Measurements from ENCODE around the gene MYADML2. TPM values are rescaled to one million over a fixed set of nuclear protein-coding genes. Genes with fewer than 3 reads are reported as not detected.

MYADML2 gene
- total RNA-seq, 2 donors from 2014 or later = not detected

- H3K27me3 Mint-ChIP-seq = peaks cover 24% of the 10 kb centered on the region
- no peaks in the 10 kb centered on the region for H3K36me3 Mint-ChIP-seq (ENCODE audit: low read depth)
- no peak for DNase-seq
- no peak overlapping the region for H3K27ac Mint-ChIP-seq
- H3K4me1 Mint-ChIP-seq = peaks cover 6% of the 10 kb centered on the region
- no peaks in the 10 kb centered on the region for H3K9me3 ChIP-seq (ENCODE audit: control insufficient read depth, low read length, poor library complexity, severe bottlenecking)
- H3K4me3 Mint-ChIP-seq = no peak overlapping the region
- ATAC-seq = no peak
Measured at GRCh38 chr17:81932333-81932983, 14.6 kb downstream of the MYADML2 start.

- Mint-ChIP-seq H3K4me1 (peaks cover 5% of the 10 kb centered on the region), H3K27ac (no peak overlapping the region), H3K27me3 (peaks cover 24% of the 10 kb centered on the region), H3K36me3 (ENCODE audit: low read depth) (no peaks in the 10 kb centered on the region), H3K4me3 (no peak overlapping the region)
- no peak for DNase-seq
- no peaks in the 10 kb centered on the region for H3K9me3 ChIP-seq (ENCODE audit: control insufficient read depth, low read length, poor library complexity, severe bottlenecking)
- ATAC-seq = no peak
Measured at GRCh38 chr17:81931557-81932332, 15.3 kb downstream of the MYADML2 start.

GRCh38 chr17:81931189-81931556, 15.9 kb downstream of the MYADML2 start:
- Mint-ChIP-seq H3K4me3 (no peak overlapping the region), H3K4me1 (peaks cover 9% of the 10 kb centered on the region), H3K27ac (no peak overlapping the region), H3K27me3 (peaks cover 24% of the 10 kb centered on the region), H3K36me3 (ENCODE audit: low read depth) (no peaks in the 10 kb centered on the region)
- H3K9me3 ChIP-seq (ENCODE audit: control insufficient read depth, low read length, poor library complexity, severe bottlenecking) = no peaks in the 10 kb centered on the region
- ATAC-seq (no peak), DNase-seq (no peak)

GRCh38 chr17:81930142-81931125, 16.6 kb downstream of the MYADML2 start:
- Mint-ChIP-seq H3K36me3 (ENCODE audit: low read depth) (no peaks in the 10 kb centered on the region), H3K27me3 (peaks cover 24% of the 10 kb centered on the region), H3K4me3 (peak overlapping the region; percentile 28), H3K27ac (no peak overlapping the region), H3K4me1 (peaks cover 13% of the 10 kb centered on the region)
- no peaks in the 10 kb centered on the region for H3K9me3 ChIP-seq (ENCODE audit: control insufficient read depth, low read length, poor library complexity, severe bottlenecking)
- DNase-seq = no peak
- ATAC-seq = no peak

- H3K9me3 ChIP-seq (ENCODE audit: control insufficient read depth, low read length, poor library complexity, severe bottlenecking) = no peaks in the 10 kb centered on the region
- DNase-seq (no peak), ATAC-seq (no peak)
- Mint-ChIP-seq H3K27ac (no peak overlapping the region), H3K36me3 (ENCODE audit: low read depth) (no peaks in the 10 kb centered on the region), H3K4me3 (peak overlapping the region; percentile 80), H3K4me1 (peaks cover 13% of the 10 kb centered on the region), H3K27me3 (peaks cover 24% of the 10 kb centered on the region)
Measured at GRCh38 chr17:81929253-81930141, 17.5 kb downstream of the MYADML2 start.

DNA sequence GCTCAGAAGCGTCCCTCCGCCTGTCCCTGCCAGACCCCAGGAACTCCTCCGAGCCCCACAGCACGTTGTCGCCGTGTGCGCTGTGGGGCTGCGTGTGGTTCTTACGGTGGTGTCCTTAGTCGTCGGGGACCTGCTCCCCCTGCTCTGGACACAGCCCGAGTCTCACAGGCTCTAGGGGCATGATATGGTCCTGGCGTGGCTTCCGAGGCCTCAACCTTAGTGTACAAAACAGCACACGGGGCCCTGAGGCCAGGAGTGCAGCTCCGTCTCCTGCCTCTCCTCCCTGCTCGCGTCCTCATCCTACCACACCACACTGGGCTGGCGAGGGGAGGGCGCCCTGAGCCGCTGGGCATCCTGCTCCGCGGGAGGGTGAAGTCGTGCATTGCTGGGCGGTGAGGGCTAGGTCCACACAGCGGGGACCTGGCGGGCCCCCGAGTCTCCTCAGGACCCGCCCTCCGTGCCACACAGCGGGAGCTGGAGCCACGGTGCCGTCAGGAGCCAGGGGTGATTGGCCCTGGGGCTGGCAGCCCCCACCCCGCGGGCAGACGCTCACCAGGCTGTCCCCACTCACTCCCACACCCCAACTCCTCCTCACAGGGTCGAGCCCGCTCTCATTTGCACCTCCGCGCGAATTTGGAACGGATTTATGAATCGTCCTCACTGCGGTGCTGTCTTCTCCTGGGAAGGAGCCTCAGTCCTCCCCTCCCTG, 18.3 kb downstream of the MYADML2 start:
- Mint-ChIP-seq H3K27me3 (peaks cover 20% of the 10 kb centered on the region), H3K27ac (no peak overlapping the region), H3K4me1 (peaks cover 16% of the 10 kb centered on the region), H3K36me3 (ENCODE audit: low read depth) (no peaks in the 10 kb centered on the region), H3K4me3 (peak overlapping the region; percentile 80)
- ATAC-seq = no peak
- H3K9me3 ChIP-seq (ENCODE audit: control insufficient read depth, low read length, poor library complexity, severe bottlenecking) = no peaks in the 10 kb centered on the region
- DNase-seq = no peak

DNA sequence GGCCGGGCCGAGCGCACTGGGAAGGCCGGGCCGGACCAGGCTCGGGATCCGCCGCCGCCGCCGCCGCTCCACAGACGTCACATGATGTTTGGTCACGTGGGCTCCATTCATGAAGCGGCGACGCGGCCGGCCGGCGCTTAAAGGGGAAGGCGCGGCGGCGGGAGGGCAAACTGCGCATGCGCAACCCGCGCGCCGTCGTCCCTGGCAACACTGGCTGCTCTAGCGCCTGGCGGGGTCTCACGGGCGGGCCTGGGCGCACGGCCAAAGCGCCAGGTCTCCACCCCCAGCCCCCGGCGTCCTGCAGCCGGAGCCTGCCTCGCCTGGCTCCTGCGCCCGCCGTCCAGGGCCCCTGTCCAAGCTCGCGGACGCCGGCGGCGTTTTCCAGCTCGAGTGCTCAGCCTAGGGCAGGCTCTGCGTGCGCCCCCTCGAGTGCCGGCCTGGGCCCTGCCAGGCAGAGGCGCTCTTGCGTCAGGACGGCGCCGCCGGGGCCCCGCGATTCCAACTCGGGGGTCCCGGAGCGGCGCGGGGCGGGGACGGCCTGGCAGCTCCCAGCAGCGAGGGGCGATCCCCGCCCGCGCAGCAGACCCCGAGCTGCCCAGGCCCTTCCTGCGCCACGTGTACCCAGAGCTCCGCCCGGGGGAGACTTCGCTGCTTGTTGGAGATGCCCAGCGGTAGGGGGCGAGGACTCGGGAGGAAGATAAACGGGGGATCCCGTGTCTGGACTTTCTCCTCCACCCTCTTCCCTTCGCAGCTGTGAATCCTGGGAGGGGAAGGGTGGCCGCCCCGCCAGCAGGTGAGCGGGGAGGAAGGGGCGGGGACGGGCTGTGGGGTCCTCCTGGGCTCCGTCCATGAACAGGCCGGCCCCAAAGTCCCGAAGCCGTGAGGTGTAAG, 19.1 kb downstream of the MYADML2 start, which contains the start of gene MAFG:
Gene MAFG (minus strand): TSS at position 83 of the 891 bp plus-strand sequence. CDS start 4,550 bp downstream, outside the sequence.
- DNase-seq = peak; percentile 83 to 88 (median 86)
- Mint-ChIP-seq H3K4me1 (peaks cover 20% of the 10 kb centered on the region), H3K27ac (peak within 1 kb of the TSS; percentile 93)

DNA sequence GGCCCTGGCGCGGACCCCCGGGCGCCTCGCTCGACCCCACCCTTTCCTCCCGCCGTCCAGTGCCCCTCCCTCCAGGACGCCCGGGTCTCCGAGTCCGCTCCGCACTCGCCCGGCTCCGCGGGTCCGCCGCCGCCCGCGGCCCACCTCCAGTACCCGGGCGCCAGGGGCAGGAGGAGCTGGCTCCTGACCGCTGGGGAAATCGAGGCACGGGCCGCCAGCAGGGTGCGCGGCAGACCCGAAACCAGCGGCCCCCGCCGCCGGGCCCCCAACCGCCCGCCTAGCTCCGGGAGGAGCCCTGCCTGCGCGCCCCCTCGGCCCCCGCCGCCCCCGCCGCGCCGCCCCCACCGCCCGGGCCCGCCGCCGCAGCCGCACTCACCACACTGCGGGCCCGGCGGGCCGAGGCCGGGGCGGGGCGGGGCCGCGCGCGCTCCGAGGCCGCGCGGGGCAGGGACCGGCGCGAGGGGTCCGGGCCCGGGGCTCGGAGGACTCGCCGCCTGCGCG, 19.8 kb downstream of the MYADML2 start:
- Mint-ChIP-seq H3K27me3 (peaks cover 15% of the 10 kb centered on the region), H3K4me1 (peaks cover 20% of the 10 kb centered on the region), H3K36me3 (ENCODE audit: low read depth) (no peaks in the 10 kb centered on the region), H3K27ac (no peak overlapping the region), H3K4me3 (peak overlapping the region; percentile 83)
- ATAC-seq (peak; percentile 45), DNase-seq (no peak)
- H3K9me3 ChIP-seq (ENCODE audit: control insufficient read depth, low read length, poor library complexity, severe bottlenecking) = no peaks in the 10 kb centered on the region

More for the DNA sequence above, 19.1 kb downstream of the MYADML2 start, which contains the start of gene MAFG:
- H3K27me3 Mint-ChIP-seq = peaks cover 16% of the 10 kb centered on the region
- ATAC-seq = peak; percentile 73
- H3K9me3 ChIP-seq (ENCODE audit: control insufficient read depth, low read length, poor library complexity, severe bottlenecking) = no peaks in the 10 kb centered on the region
- H3K36me3 Mint-ChIP-seq (ENCODE audit: low read depth) = no peaks in the 10 kb centered on the region
- peak within 1 kb of the TSS; percentile 88 for H3K4me3 Mint-ChIP-seq

DNA sequence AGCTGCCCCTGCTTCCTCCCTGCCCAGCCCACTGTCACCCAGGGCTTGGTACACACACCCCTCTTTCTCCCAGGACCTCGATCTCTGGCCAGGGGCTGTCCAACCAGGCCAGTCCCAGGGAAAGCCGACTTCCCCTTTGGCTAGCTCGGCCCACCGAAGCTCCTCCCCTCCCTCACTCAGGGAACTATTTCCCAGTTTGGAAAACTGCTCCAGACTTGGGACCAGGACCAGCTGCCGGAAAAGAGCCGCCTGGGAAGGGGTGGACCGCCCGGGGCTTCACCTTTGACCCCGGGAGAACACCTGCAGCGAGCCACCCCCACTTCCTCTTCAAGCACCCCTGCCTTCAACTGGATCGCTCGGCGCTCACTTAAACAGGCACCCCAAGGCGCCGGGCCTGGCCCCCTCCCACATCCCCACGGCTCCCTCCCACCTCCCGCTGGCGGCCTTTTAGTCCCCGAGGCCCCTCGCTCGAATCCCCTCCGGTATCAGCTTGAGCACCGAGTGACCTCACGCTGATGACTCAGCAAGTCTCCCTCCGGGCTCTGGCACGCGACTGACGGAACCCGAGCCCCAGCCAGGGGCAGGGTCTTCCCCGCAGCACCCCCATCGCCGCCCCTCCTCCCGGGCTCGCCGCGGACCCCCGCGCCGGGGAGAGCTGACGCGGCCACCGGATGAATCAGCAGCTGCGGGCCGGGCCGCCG, 20.4 kb downstream of the MYADML2 start:
- Mint-ChIP-seq H3K27ac (peak overlapping the region; percentile 93), H3K36me3 (ENCODE audit: low read depth) (no peaks in the 10 kb centered on the region), H3K4me3 (peak overlapping the region; percentile 88), H3K27me3 (peaks cover 9% of the 10 kb centered on the region), H3K4me1 (peaks cover 20% of the 10 kb centered on the region)
- peak; percentile 43 for ATAC-seq
- DNase-seq = peak; percentile 29 to 50 (median 35)
- H3K9me3 ChIP-seq (ENCODE audit: control insufficient read depth, low read length, poor library complexity, severe bottlenecking) = no peaks in the 10 kb centered on the region

DNA sequence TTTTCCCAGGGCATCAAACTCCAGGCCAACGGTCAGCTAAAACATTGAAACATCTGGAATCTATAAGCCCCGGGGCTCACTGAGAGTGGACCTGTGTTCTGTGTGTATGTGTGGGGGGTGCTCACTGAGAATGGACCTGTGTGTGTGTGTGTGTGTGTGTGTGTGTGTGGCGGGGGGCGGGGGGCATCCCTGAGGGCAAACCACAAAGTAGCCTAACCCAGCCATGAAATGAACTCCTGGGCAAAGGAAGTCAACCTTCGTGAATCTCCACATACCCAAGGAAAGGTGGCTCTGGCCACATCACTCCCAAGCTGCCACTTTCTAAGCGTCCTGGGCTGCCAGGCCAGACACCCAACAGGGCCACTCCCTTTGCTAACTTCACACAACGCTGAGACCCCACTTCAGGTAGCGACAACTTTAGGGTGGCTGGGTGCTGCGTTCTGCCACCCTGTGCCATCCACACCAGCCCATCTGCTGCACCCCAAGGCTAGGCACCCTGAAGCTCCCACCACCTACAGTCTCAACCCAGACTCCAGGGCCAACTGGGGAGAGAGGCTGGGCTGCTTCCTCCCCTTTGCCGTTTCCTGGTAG, 21.1 kb downstream of the MYADML2 start:
- no peak for DNase-seq
- Mint-ChIP-seq H3K27ac (peak overlapping the region; percentile 93), H3K4me1 (peaks cover 23% of the 10 kb centered on the region), H3K36me3 (ENCODE audit: low read depth) (no peaks in the 10 kb centered on the region), H3K4me3 (peak overlapping the region; percentile 88), H3K27me3 (peaks cover 4% of the 10 kb centered on the region)
- no peak for ATAC-seq
- no peaks in the 10 kb centered on the region for H3K9me3 ChIP-seq (ENCODE audit: control insufficient read depth, low read length, poor library complexity, severe bottlenecking)
